ENCODE data around the gene MALAT1.
"Not testable (repeated sequence)": the region's sequence is repeated elsewhere in the genome, so short reads cannot be mapped to it uniquely, and the experiment has no call there.

Gene MALAT1

GRCh38 chr11:65498977-65499712 is at the start of gene MALAT1:
MALAT1 (plus strand) TSS chr11:65499045.
- Histone ChIP-seq H3K36me3 (ENCODE audit: insufficient read depth, low read length) (peaks cover 52% of the 10 kb centered on the region), H3K27me3 (ENCODE audit: insufficient read depth, low read length) (no peaks in the 10 kb centered on the region), H3K9ac (ENCODE audit: low read length) (peak within 1 kb of the TSS; percentile 99), H3K4me1 (ENCODE audit: insufficient read depth, low read length, severe bottlenecking) (peaks cover 53% of the 10 kb centered on the region), H3K27ac (ENCODE audit: low read depth, low read length, poor library complexity, severe bottlenecking) (peak within 1 kb of the TSS; percentile 99), H4K20me1 (ENCODE audit: insufficient read depth, low read length) (no peaks in the 10 kb centered on the region), H3K4me2 (ENCODE audit: low read length) (peak within 1 kb of the TSS; percentile 95), H3K9me2 (ENCODE audit: low read depth, low read length) (no peaks in the 10 kb centered on the region), H3K79me2 (ENCODE audit: insufficient read depth, low read length) (peaks cover 53% of the 10 kb centered on the region), H2AFZ (ENCODE audit: low read length) (no peak within 1 kb of the TSS), H3F3A (ENCODE audit: insufficient read depth, low read length) (peaks cover 50% of the 10 kb centered on the region), H3K9me3 (ENCODE audit: low read length) (no peaks in the 10 kb centered on the region), H3K4me3 (ENCODE audit: low read depth, low read length, poor library complexity, severe bottlenecking) (peak within 1 kb of the TSS; percentile 77)
- TF ChIP-seq EZH2 (IDR thresholded peaks at IDR 0.05; ENCODE audit: borderline replicate concordance, low read length) (no peak), CTCF (IDR thresholded peaks at IDR 0.05; ENCODE audit: low read length) (no peak)

GRCh38 chr11:65451301-65451700 is 47.5 kb upstream of the MALAT1 start:
- H2AFZ ChIP-seq (ENCODE audit: low read length); H3K9me3 ChIP-seq (ENCODE audit: low read length); H3K36me3 ChIP-seq (ENCODE audit: insufficient read depth, low read length); H3K79me2 ChIP-seq (ENCODE audit: insufficient read depth, low read length); H3K27me3 ChIP-seq (ENCODE audit: insufficient read depth, low read length); H4K20me1 ChIP-seq (ENCODE audit: insufficient read depth, low read length); H3K4me2 ChIP-seq (ENCODE audit: low read length); H3K27ac ChIP-seq (ENCODE audit: low read depth, low read length, poor library complexity, severe bottlenecking); H3K4me3 ChIP-seq (ENCODE audit: low read depth, low read length, poor library complexity, severe bottlenecking); H3F3A ChIP-seq (ENCODE audit: insufficient read depth, low read length); H3K9ac ChIP-seq (ENCODE audit: low read length); H3K9me2 ChIP-seq (ENCODE audit: low read depth, low read length): not testable (repeated sequence)
- peaks cover 17% of the 10 kb centered on the region for H3K4me1 ChIP-seq (ENCODE audit: insufficient read depth, low read length, severe bottlenecking)

- H3K27me3 ChIP-seq (ENCODE audit: insufficient read depth, low read length); H3K79me2 ChIP-seq (ENCODE audit: insufficient read depth, low read length); H3K9ac ChIP-seq (ENCODE audit: low read length); H3K4me3 ChIP-seq (ENCODE audit: low read depth, low read length, poor library complexity, severe bottlenecking); H3F3A ChIP-seq (ENCODE audit: insufficient read depth, low read length); H3K36me3 ChIP-seq (ENCODE audit: insufficient read depth, low read length); H3K4me2 ChIP-seq (ENCODE audit: low read length); H4K20me1 ChIP-seq (ENCODE audit: insufficient read depth, low read length); H3K9me3 ChIP-seq (ENCODE audit: low read length); H3K27ac ChIP-seq (ENCODE audit: low read depth, low read length, poor library complexity, severe bottlenecking); H3K9me2 ChIP-seq (ENCODE audit: low read depth, low read length); H2AFZ ChIP-seq (ENCODE audit: low read length): not testable (repeated sequence)
- peaks cover 26% of the 10 kb centered on the region for H3K4me1 ChIP-seq (ENCODE audit: insufficient read depth, low read length, severe bottlenecking)
Observed at GRCh38 chr11:65452259-65452658, 46.6 kb upstream of the MALAT1 start.

- Histone ChIP-seq H3K36me3 (ENCODE audit: insufficient read depth, low read length) (peaks cover 3% of the 10 kb centered on the region; the same call in 1 of the 2 replicates), H3K27ac (ENCODE audit: low read depth, low read length, poor library complexity, severe bottlenecking) (no peak overlapping the region), H3K27me3 (ENCODE audit: insufficient read depth, low read length) (no peaks in the 10 kb centered on the region), H3K4me3 (ENCODE audit: low read depth, low read length, poor library complexity, severe bottlenecking) (no peak overlapping the region), H2AFZ (ENCODE audit: low read length) (no peak overlapping the region), H3K9me3 (ENCODE audit: low read length) (no peaks in the 10 kb centered on the region), H3K4me1 (ENCODE audit: insufficient read depth, low read length, severe bottlenecking) (peaks cover 33% of the 10 kb centered on the region), H4K20me1 (ENCODE audit: insufficient read depth, low read length) (no peaks in the 10 kb centered on the region), H3K79me2 (ENCODE audit: insufficient read depth, low read length) (peaks cover 8% of the 10 kb centered on the region), H3K9me2 (ENCODE audit: low read depth, low read length) (no peaks in the 10 kb centered on the region), H3F3A (ENCODE audit: insufficient read depth, low read length) (no peaks in the 10 kb centered on the region), H3K4me2 (ENCODE audit: low read length) (no peak overlapping the region), H3K9ac (ENCODE audit: low read length) (no peak overlapping the region)
- no peak for TF ChIP-seq CTCF (IDR thresholded peaks at IDR 0.05; ENCODE audit: low read length)
- TF ChIP-seq EZH2 (IDR thresholded peaks at IDR 0.05; ENCODE audit: borderline replicate concordance, low read length), result no peak
Observed at GRCh38 chr11:65452806-65453490, 45.9 kb upstream of the MALAT1 start.
